Measurements from ENCODE around the gene P4HTM.
"Not testable (repeated sequence)": the region's sequence is repeated elsewhere in the genome, so short reads cannot be mapped to it uniquely, and the experiment has no call there.

Gene P4HTM

DNA sequence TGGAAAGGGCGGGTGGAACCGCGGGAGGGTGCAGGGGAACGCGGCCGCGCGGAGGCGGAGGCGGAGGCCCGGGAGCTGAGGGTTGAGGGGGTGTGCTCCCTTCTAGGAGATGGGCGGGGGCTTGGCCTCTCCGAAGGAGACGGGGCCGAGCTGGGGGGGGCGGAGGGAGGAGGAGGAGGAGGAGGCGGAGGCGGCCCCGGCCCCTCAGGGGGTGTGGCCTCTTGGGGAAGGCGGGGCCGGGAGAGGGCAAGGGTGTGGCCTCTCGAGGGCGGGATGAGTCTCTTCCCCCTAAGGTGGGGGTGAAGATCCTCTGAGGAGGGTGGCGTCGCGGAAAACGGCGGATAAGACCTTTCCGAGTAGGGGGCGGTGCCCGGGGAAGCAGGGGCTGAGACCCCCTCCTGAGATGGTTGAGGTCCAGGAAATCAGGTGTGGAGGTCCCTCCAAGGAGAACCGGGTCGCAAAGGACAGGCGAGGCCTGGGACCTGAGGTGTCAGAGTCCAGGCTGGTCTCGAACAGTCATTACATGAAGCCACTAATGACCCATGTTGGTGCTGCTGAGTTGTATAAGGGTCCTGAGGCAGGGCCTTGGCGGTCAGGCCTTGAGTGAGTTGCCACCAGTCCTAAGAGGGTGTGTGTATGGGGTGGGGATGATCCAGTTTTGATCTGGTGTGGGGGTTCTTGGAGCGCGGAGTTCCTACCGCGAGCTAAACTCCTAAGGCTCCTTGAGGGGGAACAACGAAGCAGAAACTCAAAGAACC, 17.9 kb downstream of the P4HTM start:
- peak; percentile 94 for DNase-seq (ENCODE audit: low read depth)

DNA sequence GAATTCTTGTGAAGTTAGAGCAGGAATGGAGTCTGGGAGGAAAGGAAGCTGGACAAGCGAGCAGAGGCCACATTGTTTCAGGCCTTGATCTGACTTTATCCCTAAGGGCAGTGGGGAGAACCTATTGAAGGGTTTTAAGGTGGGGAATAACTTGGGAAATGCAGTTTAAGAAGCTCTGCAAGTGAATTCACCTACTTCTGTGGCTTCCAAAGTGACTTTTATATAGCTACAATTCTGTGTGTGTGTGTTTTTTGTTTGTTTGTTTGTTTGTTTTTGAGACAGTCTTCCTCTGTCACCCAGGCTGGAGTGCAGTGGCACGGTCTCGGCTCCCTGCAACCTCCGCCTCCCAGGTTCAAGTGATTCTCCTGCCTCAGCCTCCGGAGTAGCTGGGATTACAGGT, 18.6 kb downstream of the P4HTM start:
- not testable (repeated sequence) for DNase-seq (ENCODE audit: low read depth)

DNA sequence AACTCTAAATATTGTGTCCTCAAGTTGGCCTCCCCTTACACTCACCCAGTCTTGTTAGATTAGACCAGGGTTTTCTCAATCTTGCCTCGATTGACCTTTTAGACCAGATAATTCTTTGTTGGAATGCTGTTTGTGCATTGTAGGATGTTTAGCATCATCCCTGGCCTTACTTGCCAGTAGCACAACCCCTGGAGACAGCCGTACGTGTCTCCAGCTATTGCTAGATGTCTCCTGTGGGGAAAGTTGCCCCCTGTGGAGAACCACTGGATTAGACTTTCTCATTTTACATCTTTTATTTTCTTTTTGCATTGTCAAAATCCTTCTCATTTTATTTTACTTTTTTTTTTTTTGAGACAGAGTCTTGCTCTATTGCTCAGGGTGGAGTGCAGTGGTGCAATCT, 19.4 kb downstream of the P4HTM start:
- no peak for DNase-seq (ENCODE audit: low read depth)

DNA sequence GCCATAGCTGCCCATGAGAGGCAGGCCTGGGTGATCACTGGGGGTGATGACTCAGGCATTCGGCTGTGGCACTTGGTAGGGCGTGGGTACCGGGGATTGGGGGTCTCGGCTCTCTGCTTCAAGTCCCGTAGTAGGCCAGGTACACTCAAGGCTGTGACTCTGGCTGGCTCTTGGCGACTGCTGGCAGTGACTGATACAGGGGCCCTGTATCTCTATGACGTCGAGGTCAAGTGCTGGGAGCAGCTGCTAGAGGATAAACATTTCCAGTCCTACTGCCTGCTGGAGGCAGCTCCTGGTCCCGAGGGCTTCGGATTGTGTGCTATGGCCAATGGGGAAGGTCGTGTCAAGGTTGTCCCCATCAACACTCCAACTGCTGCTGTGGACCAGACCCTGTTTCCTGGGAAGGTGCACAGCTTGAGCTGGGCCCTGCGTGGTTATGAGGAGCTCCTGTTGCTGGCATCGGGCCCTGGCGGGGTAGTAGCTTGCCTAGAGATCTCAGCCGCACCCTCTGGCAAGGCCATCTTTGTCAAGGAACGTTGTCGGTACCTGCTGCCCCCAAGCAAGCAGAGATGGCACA, 22.5 kb downstream of the P4HTM start:
- DNase-seq (ENCODE audit: low read depth) = no peak

DNA sequence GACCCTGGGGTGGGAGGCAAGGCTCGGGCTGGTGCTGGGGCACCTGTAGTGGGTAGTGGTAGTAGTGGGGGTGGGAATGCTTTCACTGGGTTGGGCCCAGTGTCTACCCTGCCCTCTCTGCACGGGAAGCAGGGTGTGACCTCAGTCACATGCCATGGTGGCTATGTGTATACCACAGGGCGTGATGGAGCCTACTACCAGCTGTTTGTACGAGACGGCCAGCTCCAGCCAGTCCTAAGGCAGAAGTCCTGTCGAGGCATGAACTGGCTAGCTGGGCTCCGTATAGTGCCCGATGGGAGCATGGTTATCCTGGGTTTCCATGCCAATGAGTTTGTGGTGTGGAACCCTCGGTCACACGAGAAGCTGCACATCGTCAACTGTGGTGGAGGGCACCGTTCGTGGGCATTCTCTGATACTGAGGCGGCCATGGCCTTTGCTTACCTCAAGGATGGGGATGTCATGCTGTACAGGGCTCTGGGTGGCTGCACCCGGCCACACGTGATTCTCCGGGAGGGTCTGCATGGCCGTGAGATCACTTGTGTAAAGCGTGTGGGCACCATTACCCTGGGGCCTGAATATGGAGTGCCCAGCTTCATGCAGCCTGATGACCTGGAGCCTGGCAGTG, 23.2 kb downstream of the P4HTM start:
- no peak for DNase-seq (ENCODE audit: low read depth)

DNA sequence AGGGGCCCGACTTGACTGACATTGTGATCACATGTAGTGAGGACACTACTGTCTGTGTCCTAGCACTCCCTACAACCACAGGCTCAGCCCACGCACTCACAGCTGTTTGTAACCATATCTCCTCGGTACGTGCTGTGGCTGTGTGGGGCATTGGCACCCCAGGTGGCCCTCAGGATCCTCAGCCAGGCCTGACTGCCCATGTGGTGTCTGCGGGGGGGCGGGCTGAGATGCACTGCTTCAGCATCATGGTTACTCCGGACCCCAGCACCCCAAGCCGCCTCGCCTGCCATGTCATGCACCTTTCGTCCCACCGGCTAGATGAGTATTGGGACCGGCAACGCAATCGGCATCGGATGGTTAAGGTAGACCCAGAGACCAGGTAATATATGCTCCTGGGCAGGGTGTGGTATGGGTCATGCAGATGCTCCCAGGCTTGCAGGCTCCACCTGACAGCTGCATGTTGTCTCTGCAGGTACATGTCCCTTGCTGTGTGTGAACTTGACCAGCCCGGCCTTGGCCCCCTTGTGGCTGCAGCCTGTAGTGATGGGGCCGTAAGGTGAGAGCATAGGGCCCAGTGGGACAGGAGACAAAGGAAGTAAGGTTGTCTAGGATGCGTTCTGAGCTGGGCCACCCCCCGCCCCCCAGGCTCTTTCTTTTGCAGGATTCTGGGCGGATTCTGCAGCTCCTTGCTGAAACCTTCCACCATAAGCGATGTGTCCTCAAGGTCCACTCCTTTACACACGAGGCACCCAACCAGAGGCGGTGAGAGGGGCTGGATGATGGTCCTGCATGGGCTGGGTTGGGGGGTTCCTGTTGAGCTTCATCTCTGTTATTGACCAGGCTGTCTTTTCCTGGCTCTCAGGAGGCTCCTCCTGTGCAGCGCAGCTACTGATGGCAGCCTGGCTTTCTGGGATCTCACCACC, 24.0 kb downstream of the P4HTM start:
- no peak for DNase-seq (ENCODE audit: low read depth)

DNA sequence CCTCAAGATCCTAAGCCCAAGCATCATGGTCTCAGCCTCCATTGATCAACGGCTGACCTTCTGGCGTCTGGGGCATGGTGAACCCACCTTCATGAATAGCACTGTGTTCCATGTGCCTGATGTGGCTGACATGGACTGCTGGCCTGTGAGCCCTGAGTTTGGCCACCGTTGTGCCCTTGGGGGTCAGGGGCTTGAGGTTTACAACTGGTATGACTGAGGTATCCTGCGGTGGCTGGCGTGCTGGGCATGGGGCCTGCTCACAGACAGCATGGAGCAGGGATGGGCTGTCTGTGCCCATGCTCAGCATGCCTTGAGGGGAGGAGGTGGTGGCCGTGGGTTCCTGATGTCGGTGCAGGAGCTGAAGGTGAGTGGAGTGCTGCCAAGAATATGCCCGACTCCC, 25.0 kb downstream of the P4HTM start:
- no peak for DNase-seq (ENCODE audit: low read depth)

DNA sequence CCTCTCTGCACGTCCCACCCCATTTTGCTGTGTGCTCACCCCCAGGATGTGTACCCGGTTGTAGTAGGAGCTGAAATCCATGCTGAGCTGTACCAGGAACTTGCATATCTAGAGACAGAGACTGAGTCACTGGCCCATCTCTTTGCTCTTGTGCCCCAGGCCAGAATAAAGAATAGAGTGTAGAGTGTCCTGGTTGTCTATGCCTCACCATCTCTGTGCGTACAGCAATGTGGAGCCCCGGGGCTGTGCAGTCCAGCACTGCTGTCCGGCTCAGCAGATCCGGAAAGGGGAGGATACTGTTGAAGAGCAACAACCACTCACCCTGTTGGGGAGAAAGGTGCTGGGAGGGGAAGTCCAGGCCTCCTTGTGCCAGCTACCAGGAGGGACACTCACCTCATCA, 25.7 kb downstream of the P4HTM start:
- no peak for DNase-seq (ENCODE audit: low read depth)

DNA sequence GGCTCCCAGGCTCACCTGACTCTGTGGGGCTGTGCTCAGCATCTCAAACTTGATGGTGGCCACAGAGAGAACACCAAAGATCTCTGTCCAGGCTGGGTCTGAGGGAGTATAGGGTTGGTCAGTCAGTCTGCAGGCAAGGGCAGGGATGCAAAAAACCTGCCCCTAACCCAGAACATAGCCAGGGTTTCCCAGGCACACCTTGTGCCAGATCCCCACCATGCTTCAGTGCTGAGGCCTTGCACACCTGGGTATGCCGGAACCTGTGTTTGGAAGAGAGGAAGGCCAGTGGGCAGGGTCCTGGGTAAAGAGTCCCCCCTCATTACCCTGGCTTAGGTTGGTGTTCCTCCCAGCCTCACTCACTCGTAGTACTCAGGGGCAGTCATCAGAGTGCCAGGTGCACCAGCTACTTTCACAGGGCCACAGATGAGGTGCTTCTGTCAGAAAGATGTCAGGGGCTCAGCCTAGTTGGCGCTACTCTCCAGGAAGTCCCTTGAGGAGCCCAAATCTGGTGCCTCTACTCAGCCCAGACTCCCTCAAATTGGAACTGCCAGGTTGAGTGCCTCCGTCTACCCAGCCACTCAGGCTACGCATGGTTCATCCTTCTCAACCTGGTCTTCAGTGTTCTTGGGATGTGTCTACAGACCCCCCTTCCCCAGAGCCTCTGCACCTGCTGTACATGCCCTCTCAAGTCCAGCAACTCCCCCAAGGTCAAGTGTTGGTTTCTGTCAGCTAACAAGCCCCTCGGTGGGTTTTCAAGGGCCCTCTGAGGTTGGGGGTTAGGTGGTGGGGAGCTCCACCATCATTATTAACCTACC, 26.6 kb downstream of the P4HTM start:
- no peak for DNase-seq (ENCODE audit: low read depth)

DNA sequence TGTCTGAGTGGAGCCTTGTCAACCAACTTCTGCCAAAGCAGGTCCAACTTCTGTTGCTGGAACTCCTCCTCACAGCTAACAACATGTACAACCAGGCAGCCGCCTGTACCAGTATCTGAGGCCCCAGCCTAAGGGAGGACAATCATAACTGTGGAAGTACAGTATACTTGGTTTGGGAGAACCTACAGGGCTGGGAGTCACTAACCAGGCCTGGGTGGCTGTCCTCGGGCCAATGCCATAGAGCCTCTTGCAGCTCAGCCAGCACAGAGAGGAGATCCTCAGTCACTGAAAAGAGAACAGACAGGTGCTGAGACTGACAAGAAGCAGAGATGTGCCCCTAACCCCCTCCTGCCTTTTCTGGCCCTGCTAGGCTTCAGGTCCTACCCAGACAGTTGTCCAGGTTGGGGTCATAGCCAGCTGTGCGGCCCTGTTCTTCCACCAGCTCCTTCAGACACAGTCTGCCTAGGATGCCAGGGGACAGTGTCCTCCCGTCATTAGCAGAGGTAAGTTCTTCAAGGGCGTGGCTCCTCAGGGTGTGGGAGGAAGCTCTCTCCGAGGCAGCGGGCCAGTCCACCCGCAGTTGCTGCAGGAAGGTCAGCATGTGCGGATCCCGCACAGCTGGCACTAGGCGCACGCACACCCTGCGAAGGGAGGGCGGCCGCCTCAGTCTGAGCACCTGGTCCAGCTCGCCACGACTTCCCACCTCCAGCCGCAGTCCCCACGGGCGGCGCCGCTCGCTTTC, 27.4 kb downstream of the P4HTM start:
- no peak for DNase-seq (ENCODE audit: low read depth)

DNA sequence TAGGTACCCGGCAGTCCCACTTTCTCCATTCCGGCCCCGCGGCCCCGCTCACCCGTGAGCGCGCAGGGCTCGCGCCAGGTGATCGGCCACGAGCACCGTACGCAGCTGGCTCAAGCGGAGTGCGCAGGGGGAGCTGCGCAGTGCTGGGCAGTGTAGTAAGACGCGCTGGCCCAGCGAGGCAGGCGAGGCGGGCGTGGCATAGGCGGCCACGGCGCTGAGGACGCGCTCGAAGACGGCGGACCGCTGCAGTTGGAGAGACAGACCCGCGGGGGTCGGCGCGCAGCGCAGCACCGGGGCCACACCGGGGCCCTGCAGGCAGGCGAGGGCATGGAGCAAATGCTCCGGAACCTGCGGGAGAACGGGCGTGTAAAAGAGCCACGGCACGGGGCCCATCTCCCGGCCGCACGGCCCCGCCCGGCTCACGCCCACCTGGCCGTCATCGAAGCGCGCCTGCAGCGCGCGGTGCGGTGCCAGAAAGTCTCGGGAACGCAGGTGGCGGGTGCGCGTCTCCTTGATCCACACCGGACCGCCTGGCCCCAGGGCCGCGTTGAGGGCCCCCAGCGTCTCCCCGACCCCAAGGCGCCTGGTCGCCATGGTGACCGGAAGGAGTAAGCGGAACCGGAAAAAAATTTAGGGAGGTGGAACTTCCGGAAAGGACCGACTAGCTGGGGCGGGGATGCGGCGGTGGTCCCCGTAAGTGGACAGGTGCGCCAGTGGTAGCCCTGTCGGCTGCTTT, 28.1 kb downstream of the P4HTM start, which contains the start of gene DALRD3:
DALRD3 (minus strand) TSS at position 610 of the 736 bp plus-strand sequence; CDS start at position 594, 16 bp downstream.
- peak; percentile 39 for DNase-seq (ENCODE audit: low read depth)

DNA sequence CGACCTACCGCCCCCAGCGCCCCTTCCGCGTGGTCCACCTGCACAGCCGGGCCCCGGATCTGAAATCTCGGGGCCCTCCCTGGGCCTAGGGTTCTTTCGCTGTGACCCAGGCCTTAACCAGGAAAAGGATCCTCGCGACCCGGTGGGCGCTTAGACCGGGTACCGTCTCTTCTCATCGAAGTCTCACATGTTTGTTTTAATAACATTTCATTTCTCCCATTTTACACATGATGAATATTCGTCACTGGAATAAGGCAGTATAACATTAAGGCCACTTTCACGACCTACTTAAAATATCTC, 28.6 kb downstream of the P4HTM start:
- DNase-seq (ENCODE audit: low read depth) = no peak

DNA sequence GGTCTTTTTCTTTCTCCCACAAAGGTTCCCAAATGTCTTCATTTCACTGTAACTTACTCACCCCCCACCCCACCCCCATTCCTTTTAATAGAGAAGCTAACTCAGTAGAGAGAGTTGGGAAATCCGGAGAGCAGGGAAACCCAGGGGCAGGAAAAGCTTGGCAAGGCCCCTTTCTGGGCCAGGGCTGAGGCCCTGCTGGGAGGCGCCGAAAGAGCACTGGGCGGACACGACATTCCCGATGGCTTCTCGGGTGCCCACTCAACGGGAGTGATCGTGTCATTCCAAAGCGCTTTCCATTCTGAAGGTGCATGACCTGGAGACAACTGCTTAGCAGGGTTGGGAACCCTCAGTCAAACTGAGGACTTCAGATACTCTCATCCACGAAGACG, 29.9 kb downstream of the P4HTM start:
- no peak for DNase-seq (ENCODE audit: low read depth)

DNA sequence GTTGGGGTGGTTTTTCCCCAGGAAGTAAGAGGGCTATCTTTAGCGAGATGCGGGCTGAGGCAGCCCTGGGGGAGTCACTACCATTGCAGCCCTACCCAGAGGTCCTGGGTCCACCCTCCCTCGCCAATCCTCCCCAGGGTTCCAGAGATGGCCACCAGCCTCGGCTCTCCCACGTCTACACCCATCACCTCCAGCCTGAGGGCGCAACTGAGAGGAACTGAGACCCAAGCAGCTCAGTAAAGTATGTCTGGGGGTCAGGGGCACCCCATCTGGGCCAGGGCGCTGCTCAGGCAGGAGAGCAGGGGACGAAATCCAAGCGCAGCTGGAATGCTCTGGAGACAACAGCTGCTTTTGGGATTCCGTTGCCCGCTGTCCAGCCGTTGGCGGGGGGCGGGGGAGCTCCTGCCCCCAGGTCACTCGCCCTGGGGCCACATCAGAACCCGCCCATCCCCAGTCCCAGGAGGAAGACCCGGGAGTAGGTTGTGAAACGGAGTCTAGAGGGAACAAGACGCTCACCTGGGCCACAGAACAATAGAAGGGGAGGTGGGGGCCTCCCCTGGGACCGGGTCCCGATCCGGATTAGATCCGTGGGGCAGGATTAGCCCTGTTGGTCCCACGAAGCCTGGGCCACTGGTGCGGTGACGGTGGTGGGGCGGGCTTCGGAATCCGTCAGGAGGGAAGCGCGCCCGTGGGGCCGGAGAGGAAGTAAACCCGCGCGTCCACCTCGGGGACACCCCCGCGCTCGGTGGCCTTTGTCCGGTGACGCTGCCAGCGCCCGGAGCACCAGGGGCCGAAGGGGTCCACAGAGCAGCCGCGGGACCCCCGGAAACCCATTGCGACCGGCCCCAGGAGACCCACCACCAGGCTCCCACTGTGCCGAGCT, 30.5 kb downstream of the P4HTM start:
- no peak for DNase-seq (ENCODE audit: low read depth)

DNA sequence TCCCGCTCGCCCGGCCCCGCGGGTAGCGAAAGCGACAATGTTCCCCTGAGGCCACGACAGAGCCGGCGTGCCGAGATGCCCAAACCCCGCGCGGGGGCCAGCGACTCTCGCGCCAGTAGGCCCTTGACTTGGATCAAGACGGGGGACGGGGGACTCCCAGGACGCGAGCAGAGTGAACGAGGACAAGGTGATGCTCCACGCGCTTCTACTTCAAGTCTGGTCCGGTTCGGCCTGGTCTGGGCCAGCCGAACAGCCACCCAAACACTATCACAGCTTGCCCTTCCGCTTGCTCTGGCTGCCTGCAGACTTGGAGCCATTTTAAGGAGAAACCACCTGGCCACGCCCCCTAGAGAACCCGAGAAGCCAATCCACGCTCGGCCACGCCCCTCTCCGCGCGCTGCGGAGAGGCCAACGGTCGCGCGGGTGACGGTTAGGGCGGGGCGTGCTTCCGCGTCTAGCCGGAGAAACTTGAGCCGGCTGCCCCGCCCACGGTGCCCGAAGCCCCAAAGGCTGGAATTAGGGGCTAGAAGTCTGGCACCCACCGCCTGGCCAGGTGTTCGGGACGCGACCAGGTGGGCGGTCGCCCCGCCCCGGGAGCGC, 31.3 kb downstream of the P4HTM start:
- peak; percentile 98 for DNase-seq (ENCODE audit: low read depth)

DNA sequence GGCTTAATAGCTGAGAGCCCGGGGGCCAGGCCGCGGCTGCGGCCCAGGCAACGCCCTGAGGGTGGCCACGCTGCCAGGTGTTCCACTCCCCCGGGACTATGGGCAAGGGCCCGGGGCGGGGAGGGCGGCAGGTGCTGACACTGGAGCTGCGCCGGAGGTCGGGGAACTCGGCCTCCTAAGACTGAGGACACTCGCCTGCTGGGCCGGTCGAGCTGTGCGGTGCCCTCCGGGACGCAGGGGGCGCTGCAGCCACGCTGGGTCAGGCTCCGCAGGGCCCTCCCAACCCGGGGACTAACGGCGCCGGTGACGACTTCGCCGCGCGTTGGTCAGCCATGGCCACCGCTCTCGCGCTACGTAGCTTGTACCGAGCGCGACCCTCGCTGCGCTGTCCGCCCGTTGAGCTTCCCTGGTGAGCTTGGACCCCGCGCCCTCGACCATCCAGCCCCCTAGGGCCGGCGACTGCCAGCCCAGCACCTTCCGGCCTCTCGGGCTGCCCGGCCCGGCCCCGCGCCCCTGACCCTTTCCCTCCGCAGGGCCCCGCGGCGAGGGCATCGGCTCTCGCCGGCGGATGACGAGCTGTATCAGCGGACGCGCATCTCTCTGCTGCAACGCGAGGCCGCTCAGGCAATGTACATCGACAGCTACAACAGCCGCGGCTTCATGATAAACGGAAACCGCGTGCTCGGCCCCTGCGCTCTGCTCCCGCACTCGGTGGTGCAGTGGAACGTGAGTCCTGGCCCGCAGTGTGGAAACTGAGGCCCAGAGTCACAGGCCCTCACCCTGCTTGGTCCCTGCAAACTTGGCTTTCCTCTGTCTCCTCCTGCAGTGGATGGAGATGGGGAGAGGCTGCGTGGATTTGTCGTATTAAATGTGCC, 32.0 kb downstream of the P4HTM start, which contains the start of gene NDUFAF3:
NDUFAF3 (plus strand) TSS at position 309 of the 875 bp plus-strand sequence; CDS start at position 333, 24 bp downstream.
- DNase-seq (ENCODE audit: low read depth) = peak; percentile 87

DNA sequence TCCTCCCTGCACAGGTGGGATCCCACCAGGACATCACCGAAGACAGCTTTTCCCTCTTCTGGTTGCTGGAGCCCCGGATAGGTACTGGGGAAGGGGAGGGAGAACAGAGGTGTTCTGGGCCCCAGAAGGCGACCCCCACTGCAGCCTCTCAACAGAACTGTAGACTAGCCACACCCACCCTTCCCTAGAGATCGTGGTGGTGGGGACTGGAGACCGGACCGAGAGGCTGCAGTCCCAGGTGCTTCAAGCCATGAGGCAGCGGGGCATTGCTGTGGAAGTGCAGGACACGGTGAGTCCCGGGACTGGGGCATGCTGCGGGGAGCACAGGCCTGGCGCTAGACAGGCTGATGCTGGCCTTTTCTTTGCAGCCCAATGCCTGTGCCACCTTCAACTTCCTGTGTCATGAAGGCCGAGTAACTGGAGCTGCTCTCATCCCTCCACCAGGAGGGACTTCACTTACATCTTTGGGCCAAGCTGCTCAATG, 32.7 kb downstream of the P4HTM start:
- DNase-seq (ENCODE audit: low read depth) = no peak
